Panc1 (cell line): Measurements from ENCODE around the gene KATNAL2. TPM values are rescaled to one million over a fixed set of nuclear protein-coding genes. Genes with fewer than 3 reads are reported as not detected.

Experiments
- ATAC-seq: fragments of 200-7000 bp; cut with Tn5 transposase; 2 replicates; pipeline ENCODE4 v1.9.1; 2020; ENCODE audit warnings: mild to moderate bottlenecking, moderate library complexity
- BruUV-seq: library from RNA; stranded (reverse); fragments of 400-500 nt; replicated peaks from 2 replicates; lab custom pipeline; 2021; lab: Mats Ljungman, UMichigan
- CTCF ChIA-PET: fragments of 300-600 bp; sonication (Branson Sonifier 250); formaldehyde crosslinking; loops from one replicate; lab custom pipeline; 2022; ENCODE audit warnings: antibody characterized with exemption; lab: Charles Lee
- POLR2A ChIA-PET: fragments of 300-600 bp; sonication (Branson Sonifier 250); formaldehyde crosslinking; loops from one replicate; lab custom pipeline; 2022; ENCODE audit warnings: antibody characterized with exemption; lab: Charles Lee
- DNase-seq: peaks from one replicate; pipeline ENCODE4 v3.0.0-alpha.2; 2010; ENCODE audit warnings: low read depth, low spot score
- H3K27ac ChIP-seq: 2 replicates; pipeline ENCODE4 v1.5.1; 2011; ENCODE audit warnings: mild to moderate bottlenecking, low read length, inconsistent platforms
- H3K27me3 ChIP-seq: fragments of 200-500 bp; sonication (Bioruptor generic); 2 replicates; pipeline ENCODE4 v1.6.0; 2014; ENCODE audit warnings: low read length, inconsistent platforms; ENCODE audit not compliant: control insufficient read depth, insufficient read depth
- H3K36me3 ChIP-seq: fragments of 200-500 bp; sonication (Bioruptor generic); 2 replicates; pipeline ENCODE4 v1.5.1; 2014; ENCODE audit warnings: inconsistent platforms, mild to moderate bottlenecking, low read length, moderate library complexity; ENCODE audit not compliant: control insufficient read depth, insufficient read depth
- H3K4me1 ChIP-seq: 2 replicates; pipeline ENCODE4 v1.5.1; 2011; ENCODE audit warnings: inconsistent platforms, mild to moderate bottlenecking, low read length, moderate library complexity; ENCODE audit not compliant: control insufficient read depth, insufficient read depth
- H3K4me3 ChIP-seq, 2 experiments: 2 replicates each; pipeline ENCODE4 v1.5.1; 2011 to 2012; ENCODE audit warnings: low read depth in 2 of 2, low read length in 2 of 2, mild to moderate bottlenecking in 2 of 2, inconsistent platforms in 1 of 2, moderate library complexity in 1 of 2
- H3K9me3 ChIP-seq: fragments of 200-500 bp; sonication (Bioruptor generic); 2 replicates; pipeline ENCODE4 v1.5.1; 2014; ENCODE audit warnings: low read depth, mild to moderate bottlenecking, inconsistent platforms, low read length, moderate library complexity; ENCODE audit not compliant: control insufficient read depth, insufficient read depth
- POLR2AphosphoS5 ChIP-seq: IDR thresholded peaks from 2 replicates; pipeline ENCODE4 v1.6.1; 2012; ENCODE audit warnings: mild to moderate bottlenecking, low read depth, low read length, moderate library complexity
- SIN3A ChIP-seq: IDR thresholded peaks from 2 replicates; pipeline ENCODE4 v1.6.1; 2012; ENCODE audit warnings: low read depth, mild to moderate bottlenecking, low read length, moderate library complexity, borderline replicate concordance; ENCODE audit not compliant: insufficient read depth
- TCF7L2 ChIP-seq: IDR thresholded peaks from 2 replicates; pipeline ENCODE4 v1.6.1; 2011; ENCODE audit warnings: mild to moderate bottlenecking, low read depth, low read length, inconsistent platforms
- in situ Hi-C: cut with HindIII; loops from 2 replicates; pipeline ENCODE4 v1.10.0; 2016; ENCODE audit warnings: low sequenced_read_pairs, low pct_unique_long_range_greater_than_20kb
- intact Hi-C: fragments of 100-400 bp; cut with micrococcal nuclease; formaldehyde crosslinking; loops from one replicate; pipeline ENCODE4 v1.10.0; 2022; ENCODE audit not compliant: unreplicated experiment
- total RNA-seq: library from RNA; stranded (reverse); gene quantifications from one replicate; pipeline ENCODE4 v1.2.1, GENCODE V29; 2021; ENCODE audit not compliant: unreplicated experiment
- TF ChIP-seq, protein P1 (sequence below), 2 experiments: IDR thresholded peaks; 2 replicates each; pipeline ENCODE4 v1.6.1; 2011 to 2012; ENCODE audit warnings: low read depth in 2 of 2, control low read depth in 1 of 2, low read length in 1 of 2, mild to moderate bottlenecking in 1 of 2, moderate library complexity in 1 of 2; ENCODE audit not compliant: insufficient read depth in 1 of 2
- TF ChIP-seq, protein P2 (sequence below): fragments of 450-650 bp; IDR thresholded peaks from 2 replicates; pipeline ENCODE4 v1.5.1; 2017; ENCODE audit warnings: mild to moderate bottlenecking

The KATNAL2 gene
- total RNA-seq, 1 experiment from 2014 or later, result 2.6 TPM

DNA sequence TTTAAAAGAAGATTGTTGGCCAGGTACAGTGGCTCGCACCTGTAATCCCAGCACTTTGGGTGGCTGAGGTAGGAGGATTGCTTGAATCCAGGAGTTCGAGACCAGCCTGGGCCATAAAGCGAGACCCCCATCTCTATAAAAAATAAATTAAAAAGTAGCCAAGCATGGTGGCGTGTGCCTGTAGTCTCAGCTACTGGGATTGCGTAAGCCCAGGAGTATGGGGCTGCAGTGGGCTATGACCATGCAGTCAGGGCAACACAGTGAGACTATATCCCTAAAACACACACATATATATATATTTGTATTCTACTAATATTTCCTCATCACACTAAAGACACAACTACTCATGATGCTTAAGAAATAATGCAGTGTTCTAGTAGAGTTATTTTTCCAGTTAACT, 225.8 kb downstream of the KATNAL2 start:
- H3K27ac ChIP-seq, result no peak overlapping the region
- H3K36me3 ChIP-seq, result no peaks in the 10 kb centered on the region; the same call in 1 of the 2 replicates
- DNase-seq (no peak), ATAC-seq (no peak)
- TF ChIP-seq, protein P1, sequence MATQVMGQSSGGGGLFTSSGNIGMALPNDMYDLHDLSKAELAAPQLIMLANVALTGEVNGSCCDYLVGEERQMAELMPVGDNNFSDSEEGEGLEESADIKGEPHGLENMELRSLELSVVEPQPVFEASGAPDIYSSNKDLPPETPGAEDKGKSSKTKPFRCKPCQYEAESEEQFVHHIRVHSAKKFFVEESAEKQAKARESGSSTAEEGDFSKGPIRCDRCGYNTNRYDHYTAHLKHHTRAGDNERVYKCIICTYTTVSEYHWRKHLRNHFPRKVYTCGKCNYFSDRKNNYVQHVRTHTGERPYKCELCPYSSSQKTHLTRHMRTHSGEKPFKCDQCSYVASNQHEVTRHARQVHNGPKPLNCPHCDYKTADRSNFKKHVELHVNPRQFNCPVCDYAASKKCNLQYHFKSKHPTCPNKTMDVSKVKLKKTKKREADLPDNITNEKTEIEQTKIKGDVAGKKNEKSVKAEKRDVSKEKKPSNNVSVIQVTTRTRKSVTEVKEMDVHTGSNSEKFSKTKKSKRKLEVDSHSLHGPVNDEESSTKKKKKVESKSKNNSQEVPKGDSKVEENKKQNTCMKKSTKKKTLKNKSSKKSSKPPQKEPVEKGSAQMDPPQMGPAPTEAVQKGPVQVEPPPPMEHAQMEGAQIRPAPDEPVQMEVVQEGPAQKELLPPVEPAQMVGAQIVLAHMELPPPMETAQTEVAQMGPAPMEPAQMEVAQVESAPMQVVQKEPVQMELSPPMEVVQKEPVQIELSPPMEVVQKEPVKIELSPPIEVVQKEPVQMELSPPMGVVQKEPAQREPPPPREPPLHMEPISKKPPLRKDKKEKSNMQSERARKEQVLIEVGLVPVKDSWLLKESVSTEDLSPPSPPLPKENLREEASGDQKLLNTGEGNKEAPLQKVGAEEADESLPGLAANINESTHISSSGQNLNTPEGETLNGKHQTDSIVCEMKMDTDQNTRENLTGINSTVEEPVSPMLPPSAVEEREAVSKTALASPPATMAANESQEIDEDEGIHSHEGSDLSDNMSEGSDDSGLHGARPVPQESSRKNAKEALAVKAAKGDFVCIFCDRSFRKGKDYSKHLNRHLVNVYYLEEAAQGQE (IDR thresholded peaks at IDR 0.05; ENCODE audit: insufficient read depth in 1 of 2, low read depth in 2 of 2, low read length in 1 of 2), result no peak
- TF ChIP-seq SIN3A (no peak), POLR2AphosphoS5 (no peak), TCF7L2 (no peak)
- TF ChIP-seq, protein P2, sequence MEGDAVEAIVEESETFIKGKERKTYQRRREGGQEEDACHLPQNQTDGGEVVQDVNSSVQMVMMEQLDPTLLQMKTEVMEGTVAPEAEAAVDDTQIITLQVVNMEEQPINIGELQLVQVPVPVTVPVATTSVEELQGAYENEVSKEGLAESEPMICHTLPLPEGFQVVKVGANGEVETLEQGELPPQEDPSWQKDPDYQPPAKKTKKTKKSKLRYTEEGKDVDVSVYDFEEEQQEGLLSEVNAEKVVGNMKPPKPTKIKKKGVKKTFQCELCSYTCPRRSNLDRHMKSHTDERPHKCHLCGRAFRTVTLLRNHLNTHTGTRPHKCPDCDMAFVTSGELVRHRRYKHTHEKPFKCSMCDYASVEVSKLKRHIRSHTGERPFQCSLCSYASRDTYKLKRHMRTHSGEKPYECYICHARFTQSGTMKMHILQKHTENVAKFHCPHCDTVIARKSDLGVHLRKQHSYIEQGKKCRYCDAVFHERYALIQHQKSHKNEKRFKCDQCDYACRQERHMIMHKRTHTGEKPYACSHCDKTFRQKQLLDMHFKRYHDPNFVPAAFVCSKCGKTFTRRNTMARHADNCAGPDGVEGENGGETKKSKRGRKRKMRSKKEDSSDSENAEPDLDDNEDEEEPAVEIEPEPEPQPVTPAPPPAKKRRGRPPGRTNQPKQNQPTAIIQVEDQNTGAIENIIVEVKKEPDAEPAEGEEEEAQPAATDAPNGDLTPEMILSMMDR, result no peak
- POLR2A ChIA-PET, result no interaction called here
- no TSS peak for BruUV-seq
- H3K4me3 ChIP-seq, result no peak overlapping the region
- in situ Hi-C loops, result no loop called here
- H3K9me3 ChIP-seq, result no peaks in the 10 kb centered on the region
- CTCF ChIA-PET, result no interaction called here
- intact Hi-C loops, result no loop called here
- no peaks in the 10 kb centered on the region for H3K4me1 ChIP-seq
- no peaks in the 10 kb centered on the region for H3K27me3 ChIP-seq

DNA sequence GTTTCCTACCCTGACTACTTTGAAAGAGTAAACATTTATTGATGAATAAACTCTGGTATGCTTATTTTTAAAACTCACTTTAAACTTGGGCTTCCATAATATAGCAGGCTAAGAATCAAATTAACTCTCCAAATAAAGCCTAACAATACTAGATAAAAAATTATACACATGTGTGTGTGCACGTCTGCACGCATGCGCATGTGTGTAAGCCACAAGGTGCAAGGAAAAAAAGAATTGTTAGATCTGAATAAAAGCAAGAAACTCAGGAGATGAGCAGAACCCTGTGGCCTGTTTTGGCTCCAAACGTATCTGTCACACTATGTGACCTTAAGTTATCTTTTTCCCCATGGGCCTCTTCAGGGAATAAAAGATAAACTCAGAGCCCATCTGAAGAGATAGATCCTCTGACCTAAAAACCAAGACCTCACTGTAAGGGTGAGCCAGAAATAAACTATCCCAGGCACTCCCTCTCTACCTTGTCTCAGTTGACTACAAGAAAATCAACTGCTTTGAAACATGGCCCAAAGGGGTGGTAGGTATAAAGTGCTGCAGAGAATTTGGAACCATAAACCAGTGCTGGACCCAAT, 226.6 kb downstream of the KATNAL2 start:
- TF ChIP-seq TCF7L2, result no peak
- TF ChIP-seq, protein P1 (IDR thresholded peaks at IDR 0.05; ENCODE audit: insufficient read depth in 1 of 2, low read depth in 2 of 2, low read length in 1 of 2), result no peak
- TF ChIP-seq, protein P2, result no peak
- ATAC-seq (no peak), DNase-seq (no peak)
- intact Hi-C loops, result no loop called here
- H3K36me3 ChIP-seq, result no peaks in the 10 kb centered on the region; the same call in 1 of the 2 replicates
- no peak overlapping the region for H3K4me3 ChIP-seq
- H3K27me3 ChIP-seq, result no peaks in the 10 kb centered on the region
- in situ Hi-C loops, result no loop called here
- POLR2A ChIA-PET, result no interaction called here
- H3K4me1 ChIP-seq, result no peaks in the 10 kb centered on the region; the same call in 1 of the 2 replicates
- BruUV-seq, result no TSS peak
- CTCF ChIA-PET, result no interaction called here
- no peaks in the 10 kb centered on the region for H3K9me3 ChIP-seq
- no peak overlapping the region for H3K27ac ChIP-seq
